Measurements from ENCODE around the gene MICAL1. TPM values are rescaled to one million over a fixed set of nuclear protein-coding genes. Genes with fewer than 3 reads are reported as not detected.

Gene MICAL1
- total and polyA plus RNA-seq, 2 donors (not counting 3 experiments of a cell fraction or from before 2014, with no cell fraction given), result 36.5 to 39.4 TPM

GRCh38 chr6:109460161-109460829 lies 4.7 kb upstream of the MICAL1 start:
- Histone ChIP-seq H3K27ac (ENCODE audit: insufficient read depth, low read depth, low read length) (no peak overlapping the region), H4K20me1 (replicated peaks; ENCODE audit: control insufficient read depth, extremely low read depth, insufficient read depth, low read length) (no peaks in the 10 kb centered on the region), H3K9me1 (replicated peaks; ENCODE audit: control insufficient read depth, extremely low read depth, insufficient read depth, low read length) (no peaks in the 10 kb centered on the region), H3K4me3 (replicated peaks in 1 of 3; ENCODE audit: insufficient read depth in 1 of 3, low read depth in 1 of 3, low read length in 3 of 3) (no peak overlapping the region), H3K36me3 (ENCODE audit: control insufficient read depth in 2 of 2, extremely low read depth in 1 of 2, insufficient read depth in 2 of 2, low read length in 2 of 2) (peaks cover 3 to 4% of the 10 kb centered on the region in 2 experiments), H3K79me2 (ENCODE audit: control insufficient read depth, insufficient read depth, low read length) (no peaks in the 10 kb centered on the region), H3K9ac (replicated peaks; ENCODE audit: extremely low read depth, insufficient read depth, low read length) (no peak overlapping the region), H3K9me3 (replicated peaks; ENCODE audit: control insufficient read depth, insufficient read depth, low read length) (no peaks in the 10 kb centered on the region), H2AFZ (ENCODE audit: low read depth, low read length) (no peak overlapping the region), H3K4me1 (ENCODE audit: control insufficient read depth, extremely low read depth, insufficient read depth, low read length) (peaks cover 7% of the 10 kb centered on the region), H3K27me3 (ENCODE audit: control insufficient read depth in 2 of 2, insufficient read depth in 2 of 2, low read length in 2 of 2) (no peaks in the 10 kb centered on the region), H3K4me2 (ENCODE audit: insufficient read depth, low read length) (no peak overlapping the region)
- FAIRE-seq (no peak), DNase-seq (ENCODE audit: low read depth, low spot score) (no peak)
- CTCF ChIA-PET, result interaction anchor here (0.6 to 1.3 kb wide), 3 partner anchors 36 to 272 kb away, joined by 3 to 5 read pairs (median 3); no protein-coding TSS in a partner anchor
- dilution Hi-C loops (cut with MboI; ENCODE audit: extremely low pct_ligation_motif_present, low sequenced_read_pairs), result no loop called here
- TF ChIP-seq JUN (IDR thresholded peaks at IDR 0.05; ENCODE audit: borderline replicate concordance, insufficient read depth, insufficient read length, low read depth), result no peak
- TF ChIP-seq, protein P1, sequence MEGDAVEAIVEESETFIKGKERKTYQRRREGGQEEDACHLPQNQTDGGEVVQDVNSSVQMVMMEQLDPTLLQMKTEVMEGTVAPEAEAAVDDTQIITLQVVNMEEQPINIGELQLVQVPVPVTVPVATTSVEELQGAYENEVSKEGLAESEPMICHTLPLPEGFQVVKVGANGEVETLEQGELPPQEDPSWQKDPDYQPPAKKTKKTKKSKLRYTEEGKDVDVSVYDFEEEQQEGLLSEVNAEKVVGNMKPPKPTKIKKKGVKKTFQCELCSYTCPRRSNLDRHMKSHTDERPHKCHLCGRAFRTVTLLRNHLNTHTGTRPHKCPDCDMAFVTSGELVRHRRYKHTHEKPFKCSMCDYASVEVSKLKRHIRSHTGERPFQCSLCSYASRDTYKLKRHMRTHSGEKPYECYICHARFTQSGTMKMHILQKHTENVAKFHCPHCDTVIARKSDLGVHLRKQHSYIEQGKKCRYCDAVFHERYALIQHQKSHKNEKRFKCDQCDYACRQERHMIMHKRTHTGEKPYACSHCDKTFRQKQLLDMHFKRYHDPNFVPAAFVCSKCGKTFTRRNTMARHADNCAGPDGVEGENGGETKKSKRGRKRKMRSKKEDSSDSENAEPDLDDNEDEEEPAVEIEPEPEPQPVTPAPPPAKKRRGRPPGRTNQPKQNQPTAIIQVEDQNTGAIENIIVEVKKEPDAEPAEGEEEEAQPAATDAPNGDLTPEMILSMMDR (IDR thresholded peaks at IDR 0.05; ENCODE audit: extremely low read depth in 1 of 2, insufficient read depth in 1 of 2, low read depth in 1 of 2, low read length in 2 of 2), result no peak
- no peak for TF ChIP-seq POLR2AphosphoS5 (IDR thresholded peaks at IDR 0.05; ENCODE audit: insufficient read depth, low read depth, low read length)
- no peak for TF ChIP-seq MYC (IDR thresholded peaks at IDR 0.05; ENCODE audit: low read depth, low read length)
- TF ChIP-seq EZH2 (IDR thresholded peaks at IDR 0.05; ENCODE audit: borderline replicate concordance, low read depth, low read length, severe bottlenecking), result no peak
- TF ChIP-seq GATA2 (IDR thresholded peaks at IDR 0.05; ENCODE audit: insufficient read depth, insufficient read length, low read depth, low read length), result no peak
- TF ChIP-seq FOS (IDR thresholded peaks at IDR 0.05; ENCODE audit: borderline replicate concordance, insufficient read depth, low read length), result no peak
- no peak for TF ChIP-seq POLR2A (IDR thresholded peaks at IDR 0.05; ENCODE audit: low read depth, low read length)
- no peak for TF ChIP-seq MAX (IDR thresholded peaks at IDR 0.05; ENCODE audit: insufficient read depth, insufficient read length)
- intact Hi-C loops (cut with micrococcal nuclease), result no loop called here
- no TSS peak for BruUV-seq (replicated peaks)
- POLR2A ChIA-PET, result no interaction called here
